Muscle layer of duodenum (tissue), 2 donors: ENCODE data around the gene DRD4.

Experiments
- H3K27ac ChIP-seq: one replicate; pipeline ENCODE4 v1.7.0; 2013; ENCODE audit warnings: mild to moderate bottlenecking, low read length
- H3K27me3 ChIP-seq: one replicate; pipeline ENCODE4 v1.7.0; 2013; ENCODE audit warnings: low read depth, mild to moderate bottlenecking, control low read depth, low read length
- H3K36me3 ChIP-seq, 2 donors: one replicate each; pipeline ENCODE4 v1.7.0; 2013; ENCODE audit warnings: low read length in 2 of 2, control low read depth in 1 of 2, mild to moderate bottlenecking in 1 of 2; ENCODE audit not compliant: insufficient read depth in 2 of 2, control insufficient read depth in 1 of 2
- H3K4me1 ChIP-seq, 2 donors: one replicate each; pipeline ENCODE4 v1.7.0; 2013; ENCODE audit warnings: low read length in 2 of 2, mild to moderate bottlenecking in 2 of 2, control low read depth in 1 of 2, moderate library complexity in 1 of 2; ENCODE audit not compliant: insufficient read depth in 2 of 2, control insufficient read depth in 1 of 2
- H3K4me3 ChIP-seq, 2 donors: one replicate each; pipeline ENCODE4 v1.7.0; 2013; ENCODE audit warnings: low read length in 2 of 2, low read depth in 1 of 2, mild to moderate bottlenecking in 1 of 2
- H3K9me3 ChIP-seq, 2 donors: one replicate each; pipeline ENCODE4 v1.7.0; 2013; ENCODE audit warnings: low read length in 2 of 2, control low read depth in 1 of 2, mild to moderate bottlenecking in 1 of 2; ENCODE audit not compliant: control insufficient read depth in 1 of 2
- donor health status: healthy.

The DRD4 gene

GRCh38 chr11:665062-665703 is 28.1 kb downstream of the DRD4 start:
- Histone ChIP-seq H3K4me3 (no peak overlapping the region), H3K9me3 (no peaks in the 10 kb centered on the region), H3K27me3 (no peaks in the 10 kb centered on the region), H3K4me1 (peaks cover 0 to 3% of the 10 kb centered on the region in 2 donors), H3K36me3 (peaks cover 4% of the 10 kb centered on the region in 2 donors), H3K27ac (no peak overlapping the region)

DNA sequence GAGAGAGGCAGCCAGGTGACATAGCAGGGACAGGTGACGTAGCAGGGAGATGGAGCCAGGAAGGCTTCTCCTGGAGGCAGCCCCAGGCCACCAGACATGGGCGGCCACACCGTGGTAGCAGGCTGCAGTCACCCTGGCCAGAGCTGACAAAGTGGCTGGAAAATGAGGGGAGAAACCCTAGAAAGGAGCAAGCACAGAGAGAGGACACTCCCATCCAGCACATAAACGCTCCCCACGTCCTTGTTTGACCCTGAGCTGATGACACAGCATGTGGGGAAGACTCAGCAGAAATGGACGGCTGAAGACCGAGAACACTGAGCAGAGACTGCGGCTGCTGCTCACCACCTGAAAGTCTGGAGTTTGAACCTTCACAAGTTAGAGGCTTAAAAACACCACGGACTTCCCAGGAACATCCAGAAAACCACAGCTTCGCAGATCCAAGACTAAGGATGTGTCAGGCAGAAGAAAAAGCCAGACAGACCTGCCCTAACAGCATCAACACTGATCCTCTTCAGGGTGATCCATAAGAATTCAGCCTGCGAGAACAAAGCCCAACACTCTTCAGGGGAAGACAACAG is 28.7 kb downstream of the DRD4 start:
- H3K4me1 ChIP-seq, result peaks cover 0 to 3% of the 10 kb centered on the region in 2 donors
- no peaks in the 10 kb centered on the region for H3K27me3 ChIP-seq
- no peak overlapping the region for H3K4me3 ChIP-seq
- H3K9me3 ChIP-seq, result no peaks in the 10 kb centered on the region
- peak overlapping the region; percentile 35 for H3K27ac ChIP-seq
- H3K36me3 ChIP-seq, result peaks cover 0 to 4% of the 10 kb centered on the region in 2 donors

- Histone ChIP-seq H3K27ac (no peak overlapping the region), H3K9me3 (no peaks in the 10 kb centered on the region), H3K4me3 (no peak overlapping the region), H3K27me3 (no peaks in the 10 kb centered on the region), H3K4me1 (no peaks in the 10 kb centered on the region), H3K36me3 (peaks cover 11 to 25% of the 10 kb centered on the region in 2 donors)
Observed at GRCh38 chr11:673866-674265, 36.8 kb downstream of the DRD4 start.

GRCh38 chr11:674406-674805 is 37.3 kb downstream of the DRD4 start:
- Histone ChIP-seq H3K4me3 (no peak overlapping the region), H3K27ac (no peak overlapping the region), H3K4me1 (no peaks in the 10 kb centered on the region), H3K9me3 (no peaks in the 10 kb centered on the region), H3K36me3 (peaks cover 11 to 27% of the 10 kb centered on the region in 2 donors), H3K27me3 (no peaks in the 10 kb centered on the region)

DNA sequence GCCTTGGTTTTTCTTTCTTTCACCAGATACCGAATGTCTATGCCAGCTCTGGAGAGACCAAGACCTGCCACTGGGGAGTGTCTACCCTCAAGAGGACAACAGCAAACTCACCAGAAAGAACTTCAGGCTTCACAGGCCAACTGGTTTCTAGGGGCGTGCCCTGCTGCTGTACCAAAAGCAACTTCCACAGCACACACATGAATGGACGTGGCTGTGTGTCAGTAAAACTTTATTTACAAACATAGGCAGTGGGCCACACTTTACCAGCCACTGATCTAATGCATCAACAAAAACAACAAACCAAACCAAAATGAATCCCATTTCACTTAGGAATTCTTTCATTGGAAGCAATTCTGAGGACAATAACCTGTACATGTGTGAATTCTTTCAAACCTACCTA is 41.2 kb downstream of the DRD4 start:
- no peak overlapping the region for H3K4me3 ChIP-seq
- no peaks in the 10 kb centered on the region for H3K4me1 ChIP-seq
- H3K9me3 ChIP-seq, result no peaks in the 10 kb centered on the region
- peaks cover 18 to 47% of the 10 kb centered on the region in 2 donors for H3K36me3 ChIP-seq
- H3K27ac ChIP-seq, result no peak overlapping the region
- no peaks in the 10 kb centered on the region for H3K27me3 ChIP-seq

DNA sequence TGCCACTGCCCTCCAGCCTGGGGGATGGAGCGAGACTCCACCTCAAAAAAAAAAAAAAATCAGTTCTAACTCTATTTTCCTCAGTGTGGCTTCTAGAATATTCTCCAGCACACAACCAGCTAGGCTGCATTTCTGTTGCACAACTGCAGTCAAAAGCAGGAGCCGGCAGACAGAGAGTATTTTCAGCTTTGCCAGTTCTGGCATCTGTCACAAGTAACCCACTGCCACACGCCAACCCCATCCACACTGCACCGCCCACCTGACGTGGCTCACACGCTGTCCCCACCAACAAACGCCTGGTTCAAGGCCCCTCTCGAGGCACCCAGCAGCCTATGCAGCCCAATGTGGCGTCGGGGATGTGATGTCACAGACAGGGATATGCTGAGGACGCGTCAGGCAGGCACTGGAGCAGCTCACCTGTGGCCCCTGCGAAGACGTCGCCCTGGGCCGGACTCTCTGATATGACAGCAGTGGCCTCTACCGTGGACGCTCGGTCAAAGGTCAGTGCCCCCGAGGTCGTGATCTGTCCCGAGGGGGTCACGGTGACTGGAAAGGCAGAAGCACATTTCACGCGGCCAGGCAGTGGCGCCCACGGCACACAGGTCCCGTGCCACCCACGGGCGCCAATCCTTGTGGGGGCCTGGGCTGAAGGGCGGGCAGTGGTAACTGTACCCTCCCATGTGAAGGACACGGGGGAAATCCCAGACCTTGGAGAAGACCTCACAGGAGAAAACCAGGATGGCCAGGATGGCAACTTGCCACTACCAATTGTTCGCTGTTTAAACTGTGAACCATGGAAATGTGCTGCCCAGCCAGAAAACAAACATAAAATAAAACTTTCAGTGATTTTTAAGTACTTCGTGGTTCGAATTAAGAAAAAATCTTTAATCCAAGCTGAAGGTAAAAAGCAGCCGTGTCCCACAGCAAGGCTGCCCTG is 42.5 kb downstream of the DRD4 start:
- no peaks in the 10 kb centered on the region for H3K27me3 ChIP-seq
- peaks cover 20 to 48% of the 10 kb centered on the region in 2 donors for H3K36me3 ChIP-seq
- H3K9me3 ChIP-seq, result no peaks in the 10 kb centered on the region
- no peak overlapping the region for H3K27ac ChIP-seq
- H3K4me1 ChIP-seq, result no peaks in the 10 kb centered on the region
- H3K4me3 ChIP-seq, result no peak overlapping the region

DNA sequence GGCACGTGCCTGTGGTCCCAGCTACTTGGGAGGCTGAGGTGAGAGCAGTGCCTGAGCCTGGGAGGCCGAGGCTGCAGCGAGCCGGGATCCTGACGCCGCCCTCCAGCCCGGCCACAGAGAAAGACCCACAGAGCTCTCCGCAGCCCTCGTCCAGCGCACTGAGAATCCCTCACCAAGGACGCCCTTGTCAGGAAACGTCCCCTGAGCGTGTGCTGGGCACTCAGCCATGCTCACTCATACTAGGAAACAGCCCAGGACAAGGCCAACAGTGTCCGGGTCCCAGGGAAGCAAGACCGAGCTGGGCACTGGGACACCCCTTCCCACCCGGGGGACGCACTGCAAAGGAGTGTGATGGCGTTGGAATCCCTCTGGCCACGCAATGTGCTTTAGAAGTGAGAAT is 43.4 kb downstream of the DRD4 start:
- Histone ChIP-seq H3K36me3 (peaks cover 21 to 51% of the 10 kb centered on the region in 2 donors), H3K4me1 (no peaks in the 10 kb centered on the region), H3K27ac (no peak overlapping the region), H3K27me3 (no peaks in the 10 kb centered on the region), H3K4me3 (no peak overlapping the region), H3K9me3 (no peaks in the 10 kb centered on the region)

DNA sequence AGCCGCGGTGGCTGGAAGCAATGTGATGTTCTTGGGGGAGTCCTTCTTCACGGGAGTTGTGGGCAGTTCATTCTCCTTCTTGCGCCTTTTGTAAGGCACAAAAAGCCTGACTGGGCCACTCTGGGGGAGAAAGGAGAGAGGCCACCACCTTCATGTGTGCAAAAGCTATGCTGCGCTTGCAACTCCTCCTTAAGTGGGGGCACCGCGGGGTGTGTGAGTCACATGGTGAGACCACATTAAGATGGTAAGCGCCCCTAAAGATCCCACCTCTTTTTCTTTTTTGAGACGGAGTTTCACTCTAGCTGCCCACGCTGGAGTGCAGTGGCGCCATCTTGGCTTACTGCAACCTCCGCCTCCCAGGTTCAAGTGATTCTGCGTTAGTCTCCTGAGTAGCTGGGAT is 43.9 kb downstream of the DRD4 start:
- H3K4me1 ChIP-seq, result no peaks in the 10 kb centered on the region
- no peak overlapping the region for H3K27ac ChIP-seq
- H3K36me3 ChIP-seq, result peaks cover 21 to 52% of the 10 kb centered on the region in 2 donors

GRCh38 chr11:686451-687243 is 49.6 kb downstream of the DRD4 start:
- H3K27me3 ChIP-seq, result no peaks in the 10 kb centered on the region
- H3K9me3 ChIP-seq, result no peaks in the 10 kb centered on the region
- no peak overlapping the region for H3K27ac ChIP-seq
- peaks cover 36 to 71% of the 10 kb centered on the region in 2 donors for H3K36me3 ChIP-seq
- no peaks in the 10 kb centered on the region for H3K4me1 ChIP-seq
- no peak overlapping the region for H3K4me3 ChIP-seq

More for the DNA sequence above, 43.9 kb downstream of the DRD4 start:
- Histone ChIP-seq H3K9me3 (no peaks in the 10 kb centered on the region), H3K27me3 (no peaks in the 10 kb centered on the region), H3K4me3 (no peak overlapping the region)

DNA sequence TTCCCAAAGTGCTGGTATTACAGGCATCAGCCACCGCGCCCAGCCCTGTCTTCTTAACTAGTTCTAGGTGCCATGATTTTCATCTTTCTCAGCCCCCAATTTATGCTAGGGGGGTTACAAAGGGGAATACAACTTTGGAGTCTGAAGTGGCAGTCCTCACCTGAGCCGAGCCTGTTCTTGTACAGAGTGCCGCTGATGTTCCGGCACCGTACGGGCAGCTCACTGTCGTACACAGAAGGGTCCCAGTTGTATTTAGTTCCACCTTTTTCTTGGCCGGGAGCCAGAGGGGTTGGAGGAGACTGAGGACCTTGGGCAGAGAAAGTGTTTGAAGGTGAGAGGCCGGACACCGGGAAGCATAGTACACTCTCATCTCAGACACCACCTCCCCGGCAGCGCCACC is 50.7 kb downstream of the DRD4 start:
- Histone ChIP-seq H3K4me1 (no peaks in the 10 kb centered on the region), H3K27me3 (no peaks in the 10 kb centered on the region), H3K9me3 (no peaks in the 10 kb centered on the region), H3K36me3 (peaks cover 30 to 60% of the 10 kb centered on the region in 2 donors), H3K4me3 (no peak overlapping the region), H3K27ac (no peak overlapping the region)

GRCh38 chr11:688681-689080 is 51.6 kb downstream of the DRD4 start:
- no peaks in the 10 kb centered on the region for H3K27me3 ChIP-seq
- H3K27ac ChIP-seq, result no peak overlapping the region
- H3K9me3 ChIP-seq, result no peaks in the 10 kb centered on the region
- H3K4me3 ChIP-seq, result no peak overlapping the region
- H3K4me1 ChIP-seq, result peaks cover 0 to 7% of the 10 kb centered on the region in 2 donors
- H3K36me3 ChIP-seq, result peaks cover 25 to 51% of the 10 kb centered on the region in 2 donors
